ENCODE measurements around the gene ZNF48.

- TF ChIP-seq, protein P1, sequence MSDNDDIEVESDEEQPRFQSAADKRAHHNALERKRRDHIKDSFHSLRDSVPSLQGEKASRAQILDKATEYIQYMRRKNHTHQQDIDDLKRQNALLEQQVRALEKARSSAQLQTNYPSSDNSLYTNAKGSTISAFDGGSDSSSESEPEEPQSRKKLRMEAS (IDR thresholded peaks at IDR 0.05; ENCODE audit: low read depth, low read length) = no peak
- TF ChIP-seq, protein P2, sequence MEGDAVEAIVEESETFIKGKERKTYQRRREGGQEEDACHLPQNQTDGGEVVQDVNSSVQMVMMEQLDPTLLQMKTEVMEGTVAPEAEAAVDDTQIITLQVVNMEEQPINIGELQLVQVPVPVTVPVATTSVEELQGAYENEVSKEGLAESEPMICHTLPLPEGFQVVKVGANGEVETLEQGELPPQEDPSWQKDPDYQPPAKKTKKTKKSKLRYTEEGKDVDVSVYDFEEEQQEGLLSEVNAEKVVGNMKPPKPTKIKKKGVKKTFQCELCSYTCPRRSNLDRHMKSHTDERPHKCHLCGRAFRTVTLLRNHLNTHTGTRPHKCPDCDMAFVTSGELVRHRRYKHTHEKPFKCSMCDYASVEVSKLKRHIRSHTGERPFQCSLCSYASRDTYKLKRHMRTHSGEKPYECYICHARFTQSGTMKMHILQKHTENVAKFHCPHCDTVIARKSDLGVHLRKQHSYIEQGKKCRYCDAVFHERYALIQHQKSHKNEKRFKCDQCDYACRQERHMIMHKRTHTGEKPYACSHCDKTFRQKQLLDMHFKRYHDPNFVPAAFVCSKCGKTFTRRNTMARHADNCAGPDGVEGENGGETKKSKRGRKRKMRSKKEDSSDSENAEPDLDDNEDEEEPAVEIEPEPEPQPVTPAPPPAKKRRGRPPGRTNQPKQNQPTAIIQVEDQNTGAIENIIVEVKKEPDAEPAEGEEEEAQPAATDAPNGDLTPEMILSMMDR (IDR thresholded peaks at IDR 0.05; ENCODE audit: low read depth, low read length) = no peak
Measured at GRCh38 chr16:30434852-30435251, 39.6 kb downstream of the ZNF48 start.

Data from NB4 (cell line).